ENCODE measurements around the gene SLC4A8. TPM values are rescaled to one million over a fixed set of nuclear protein-coding genes. Genes with fewer than 3 reads are reported as not detected.

SLC4A8 gene
- total RNA-seq (2022) = 62.7 and 67.0 TPM in 2 replicates
- Bru-seq, nascent RNA = percentile 83 among the genes with signal in this experiment
- BruChase-seq, experiment 1, labeled RNA remaining after a 2-hour chase = percentile 87 among the genes with signal in this experiment
- percentile 87 among the genes with signal in this experiment for BruChase-seq, experiment 2, labeled RNA remaining after a 6-hour chase
- long read RNA-seq, full-length matches to known transcripts = 16 of 73 reads
- long read RNA-seq, partial matches to known transcripts = 9 of 73 reads
- long read RNA-seq, other reads (novel, unspliced or antisense) = 48 of 73 reads

GRCh38 chr12:51424662-51425539 lies at the start of gene SLC4A8:
Gene SLC4A8, plus strand, starts transcription at chr12:51424831. Its CDS starts 157 bp downstream, at chr12:51424988.
- peaks cover 49% of the 10 kb centered on the region for H3K4me1 Mint-ChIP-seq (ENCODE audit: low read depth, unreplicated experiment)
- H3K27ac Mint-ChIP-seq (ENCODE audit: unreplicated experiment) = peak within 1 kb of the TSS; percentile 69
- H3K27me3 Mint-ChIP-seq (ENCODE audit: insufficient read depth, unreplicated experiment) = no peaks in the 10 kb centered on the region
- CTCF ChIA-PET = interaction anchor here (0.6 to 2.6 kb wide), 11 partner anchors 25 to 389 kb away, joined by 3 to 16 read pairs (median 5); partner anchors contain the start of gene GALNT6
- Histone ChIP-seq H3K4me1 (peaks cover 26% of the 10 kb centered on the region), H3K4me3 (ENCODE audit: low read depth, low read length) (peak within 1 kb of the TSS; percentile 57), H3K9me3 (no peaks in the 10 kb centered on the region), H3K36me3 (ENCODE audit: control insufficient read depth, insufficient read depth, low read length) (no peaks in the 10 kb centered on the region), H3K27me3 (replicated peaks; ENCODE audit: control insufficient read depth, insufficient read depth, low read length) (no peaks in the 10 kb centered on the region)
- peaks cover 17% of the 10 kb centered on the region for H3K36me3 Mint-ChIP-seq (ENCODE audit: insufficient read depth, unreplicated experiment)
- intact Hi-C loops (cut with micrococcal nuclease; ENCODE audit: unreplicated experiment) = loop anchor here (1.0 to 5.0 kb wide), 5 partner anchors 24 to 442 kb away; partner anchors contain the start of gene SCN8A
- peak within 1 kb of the TSS; percentile 81 for H3K4me3 Mint-ChIP-seq (ENCODE audit: unreplicated experiment)
- POLR2A ChIA-PET = interaction anchor here (0.7 kb wide), 1 partner anchor 185 kb away, joined by 3 read pairs; no protein-coding TSS in a partner anchor
- no peaks in the 10 kb centered on the region for H3K9me3 Mint-ChIP-seq (ENCODE audit: unreplicated experiment)
- no TSS peak for BruUV-seq (replicated peaks)
- peak; percentile 93 to 98 for TF ChIP-seq CTCF (IDR thresholded peaks at IDR 0.05; ENCODE audit: insufficient read depth in 1 of 2, low read depth in 1 of 2, low read length in 1 of 2, severe bottlenecking in 1 of 2, unreplicated experiment in 1 of 2)
- peak; percentile 97 to 99 for DNase-seq

GRCh38 chr12:51374856-51375255 lies 49.8 kb upstream of the SLC4A8 start:
- H3K9me3 Mint-ChIP-seq (ENCODE audit: unreplicated experiment) = no peaks in the 10 kb centered on the region
- H3K36me3 Mint-ChIP-seq (ENCODE audit: insufficient read depth, unreplicated experiment) = peaks cover 96% of the 10 kb centered on the region
- Histone ChIP-seq H3K27me3 (replicated peaks; ENCODE audit: control insufficient read depth, insufficient read depth, low read length) (no peaks in the 10 kb centered on the region), H3K9me3 (no peaks in the 10 kb centered on the region), H3K4me1 (peaks cover 19% of the 10 kb centered on the region), H3K4me3 (ENCODE audit: low read depth, low read length) (no peak overlapping the region), H3K36me3 (ENCODE audit: control insufficient read depth, insufficient read depth, low read length) (peaks cover 13% of the 10 kb centered on the region)
- H3K27ac Mint-ChIP-seq (ENCODE audit: unreplicated experiment) = peak overlapping the region; percentile 31
- no TSS peak for BruUV-seq (replicated peaks)
- intact Hi-C loops (cut with micrococcal nuclease; ENCODE audit: unreplicated experiment) = no loop called here
- no peak for DNase-seq
- no peaks in the 10 kb centered on the region for H3K27me3 Mint-ChIP-seq (ENCODE audit: insufficient read depth, unreplicated experiment)
- H3K4me1 Mint-ChIP-seq (ENCODE audit: low read depth, unreplicated experiment) = peaks cover 11% of the 10 kb centered on the region
- POLR2A ChIA-PET = no interaction called here
- H3K4me3 Mint-ChIP-seq (ENCODE audit: unreplicated experiment) = no peak overlapping the region
- CTCF ChIA-PET = interaction anchor here (1.0 kb wide), 1 partner anchor 157 kb away, joined by 3 read pairs; no protein-coding TSS in a partner anchor
- TF ChIP-seq CTCF (IDR thresholded peaks at IDR 0.05; ENCODE audit: insufficient read depth in 1 of 2, low read depth in 1 of 2, low read length in 1 of 2, severe bottlenecking in 1 of 2, unreplicated experiment in 1 of 2) = no peak
